ENCODE results near the gene PRR35.

The PRR35 gene

DNA sequence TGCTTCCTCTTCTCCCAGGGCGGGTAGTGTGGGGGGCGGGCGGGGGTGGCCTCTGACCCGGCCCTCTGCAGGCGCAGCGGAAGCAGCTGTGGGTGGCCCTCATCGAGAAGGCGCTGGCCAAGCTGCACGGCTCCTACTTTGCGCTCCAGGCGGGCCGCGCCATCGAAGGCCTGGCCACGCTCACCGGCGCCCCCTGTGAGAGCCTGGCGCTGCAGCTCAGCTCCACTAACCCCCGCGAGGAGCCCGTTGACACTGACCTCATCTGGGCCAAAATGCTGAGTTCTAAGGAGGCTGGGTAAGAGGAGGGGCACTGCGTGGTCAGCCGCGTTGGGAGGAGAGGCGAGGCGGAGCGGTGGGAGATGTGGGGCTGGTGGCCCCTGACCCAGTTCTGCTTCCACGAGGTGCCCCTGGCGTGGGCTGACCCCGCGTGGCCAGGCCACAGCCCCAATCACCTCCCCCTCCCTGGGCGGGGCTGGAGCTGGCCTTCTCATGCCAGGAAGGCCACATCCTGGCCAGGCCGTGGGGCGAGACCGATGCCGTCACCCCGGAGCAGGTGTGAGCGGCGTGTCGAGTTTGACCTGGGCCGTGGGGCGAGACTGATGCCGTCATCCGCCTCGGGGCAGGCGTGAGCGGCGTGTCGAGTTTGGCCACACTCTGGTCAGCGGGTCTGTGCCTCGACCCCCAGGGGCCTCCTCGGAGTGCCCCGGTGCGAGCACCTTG is 10.5 kb upstream of the PRR35 start:
- DNase-seq: no peak

- no peak for DNase-seq
Observed at GRCh38 chr16:551210-551609, 9.0 kb upstream of the PRR35 start.

GRCh38 chr16:552171-552570 is 8.0 kb upstream of the PRR35 start:
- no peak for DNase-seq

GRCh38 chr16:553601-554296 is 6.4 kb upstream of the PRR35 start:
- DNase-seq: no peak

DNA sequence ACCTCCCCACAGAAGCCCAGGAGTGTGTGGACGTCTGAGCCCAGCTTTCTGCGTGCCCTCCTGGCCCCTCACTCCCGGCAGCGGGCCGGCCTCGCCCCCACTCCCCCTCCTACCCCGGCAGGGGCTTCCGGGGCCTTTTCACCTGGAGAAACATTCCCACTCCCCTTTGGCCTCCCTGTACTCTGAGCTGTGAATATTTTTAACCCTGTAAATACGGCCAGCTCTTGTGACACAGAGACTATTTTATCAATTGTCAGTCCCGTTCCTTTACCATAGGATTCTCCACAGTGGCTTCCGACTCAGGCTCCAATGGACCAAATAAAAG is 5.9 kb upstream of the PRR35 start:
- no peak for DNase-seq

- DNase-seq: no peak
Observed at GRCh38 chr16:554640-555365, 5.4 kb upstream of the PRR35 start.

- DNase-seq: no peak
Observed at GRCh38 chr16:555528-556473, 4.4 kb upstream of the PRR35 start.

GRCh38 chr16:556474-557173 is 3.6 kb upstream of the PRR35 start:
- DNase-seq: no peak

DNA sequence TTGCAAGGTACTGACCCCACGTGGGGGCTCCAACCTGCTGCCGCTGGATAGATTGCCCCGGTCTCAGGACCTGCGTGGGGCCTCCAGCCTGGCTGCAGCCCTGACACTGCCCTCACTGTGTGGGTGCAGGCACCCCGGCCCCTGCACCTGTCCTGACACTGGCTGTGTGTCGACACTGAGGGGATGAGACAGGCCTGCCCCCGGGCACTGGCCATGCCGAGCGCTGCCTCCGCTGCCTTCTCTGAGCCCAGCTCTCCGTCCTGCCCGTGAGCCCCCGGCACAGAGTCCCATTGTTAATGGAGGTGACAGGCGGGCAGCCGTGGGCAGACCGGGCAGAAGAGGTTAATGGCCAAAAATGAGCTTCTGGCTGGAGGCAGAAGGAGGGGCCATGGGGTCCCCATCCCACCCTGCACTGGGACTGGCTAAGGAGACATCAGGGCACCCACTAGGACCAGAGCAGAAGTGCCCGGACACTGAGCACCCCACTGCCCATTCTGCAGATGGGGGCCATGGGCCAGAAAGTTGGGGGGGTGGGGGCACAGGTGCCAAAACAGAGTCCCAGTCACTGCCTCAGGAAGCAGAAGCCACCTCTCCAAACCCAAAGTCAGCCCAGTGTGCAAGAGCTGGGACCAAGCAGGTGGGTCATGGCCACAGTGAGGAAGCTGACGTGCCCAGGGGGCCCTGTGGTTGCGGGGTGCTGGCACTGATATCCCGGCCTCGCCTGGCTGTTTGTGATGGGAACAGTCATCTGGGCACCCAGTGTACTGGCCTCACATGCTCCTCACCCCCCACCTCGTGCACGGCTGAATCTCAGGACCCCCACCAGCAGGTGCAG is 2.5 kb upstream of the PRR35 start:
- no peak for DNase-seq

DNA sequence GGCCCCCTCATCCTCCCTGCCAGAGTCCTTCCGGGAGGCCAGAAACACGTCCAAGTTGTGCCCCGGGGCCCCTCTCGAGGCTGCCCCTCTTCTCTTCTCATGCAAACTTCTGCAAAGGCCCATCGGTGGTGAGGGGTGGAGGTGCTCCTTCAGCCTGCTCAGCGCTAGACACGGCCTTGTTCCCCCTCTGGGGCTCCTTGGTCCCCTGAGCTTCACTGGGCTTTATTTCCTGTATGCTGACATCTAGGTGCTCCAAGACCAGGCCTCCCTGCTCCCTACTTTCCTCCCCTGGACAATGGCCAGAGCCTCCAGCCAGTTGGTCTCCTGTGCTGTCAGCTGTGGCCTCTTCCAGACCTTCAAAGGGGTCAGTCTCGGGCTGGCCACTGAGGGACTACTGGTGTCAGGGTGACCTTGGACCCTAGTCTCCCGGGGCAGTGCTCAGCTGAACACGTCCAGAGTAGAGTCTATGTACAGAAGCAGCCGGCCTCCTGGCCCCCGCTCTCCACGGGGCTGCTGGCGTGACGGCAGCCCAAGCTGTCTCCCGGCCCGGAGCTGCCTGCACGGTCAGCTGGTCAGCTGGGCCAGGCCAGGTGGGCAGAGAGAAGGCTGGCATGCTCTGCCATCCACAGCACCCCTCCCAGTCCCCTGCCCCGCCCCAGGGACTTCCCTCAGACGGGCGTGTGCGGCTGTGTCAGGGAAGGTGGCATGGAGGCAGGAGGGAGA is 1.7 kb upstream of the PRR35 start:
- DNase-seq: no peak

DNA sequence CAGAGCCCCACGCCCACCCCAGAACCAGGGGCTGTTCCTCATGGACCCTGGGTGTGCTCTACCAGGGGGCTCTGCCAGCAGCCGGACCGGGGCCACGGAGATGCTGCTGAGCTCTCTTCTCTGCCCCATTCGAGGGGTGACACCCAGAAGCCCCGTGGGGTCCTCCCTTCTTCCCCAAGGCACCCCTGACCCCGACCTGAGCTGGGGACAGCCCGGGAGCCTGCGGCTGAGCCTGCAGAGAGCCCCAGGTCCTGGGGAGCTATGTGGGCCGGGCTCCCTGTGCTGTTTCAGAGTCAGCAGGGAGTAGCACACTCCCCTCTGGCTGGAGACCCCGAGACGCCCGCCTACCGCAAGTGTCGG is 1.2 kb upstream of the PRR35 start:
- DNase-seq: no peak

DNA sequence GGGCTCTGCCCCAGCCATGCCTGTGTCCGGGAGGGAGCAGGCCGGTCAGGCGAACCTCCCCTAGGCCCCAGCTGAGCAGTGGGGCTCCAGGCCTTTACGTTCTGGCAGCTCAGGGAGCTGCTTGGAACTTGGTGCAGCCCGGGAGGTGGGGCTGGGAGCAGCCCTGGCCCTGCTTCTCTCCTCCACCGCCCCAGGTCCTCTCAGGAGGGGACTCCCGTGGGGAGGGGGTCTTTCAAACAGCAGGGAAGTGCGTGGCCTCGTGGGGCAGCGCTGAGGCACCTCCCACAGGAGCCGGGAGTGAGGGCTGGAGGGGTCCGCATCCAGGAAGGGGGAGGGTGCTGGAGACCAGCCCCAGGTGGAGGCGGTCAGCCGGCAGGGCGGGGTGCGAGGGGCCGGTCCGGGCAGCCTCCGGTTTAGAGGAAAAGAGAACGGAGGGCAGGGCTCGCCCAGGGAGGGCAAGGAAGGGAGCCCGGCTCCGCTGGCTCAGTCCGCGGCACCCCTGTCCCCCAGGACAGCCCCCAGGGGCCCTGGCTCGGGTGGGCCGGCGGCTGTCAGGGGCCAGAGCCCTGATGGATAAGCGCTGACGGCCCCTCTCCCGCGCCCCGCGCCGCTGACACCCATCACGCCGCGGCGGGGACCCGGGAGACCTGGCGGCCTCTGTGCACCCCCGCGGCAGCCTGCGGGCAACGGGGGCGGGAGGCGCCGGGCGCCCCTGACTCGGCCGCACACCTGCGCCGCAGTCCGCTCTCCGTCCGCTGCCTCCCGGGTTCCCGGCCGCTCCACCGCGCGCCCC is 587 bp upstream of the PRR35 start:
- no peak for DNase-seq

DNA sequence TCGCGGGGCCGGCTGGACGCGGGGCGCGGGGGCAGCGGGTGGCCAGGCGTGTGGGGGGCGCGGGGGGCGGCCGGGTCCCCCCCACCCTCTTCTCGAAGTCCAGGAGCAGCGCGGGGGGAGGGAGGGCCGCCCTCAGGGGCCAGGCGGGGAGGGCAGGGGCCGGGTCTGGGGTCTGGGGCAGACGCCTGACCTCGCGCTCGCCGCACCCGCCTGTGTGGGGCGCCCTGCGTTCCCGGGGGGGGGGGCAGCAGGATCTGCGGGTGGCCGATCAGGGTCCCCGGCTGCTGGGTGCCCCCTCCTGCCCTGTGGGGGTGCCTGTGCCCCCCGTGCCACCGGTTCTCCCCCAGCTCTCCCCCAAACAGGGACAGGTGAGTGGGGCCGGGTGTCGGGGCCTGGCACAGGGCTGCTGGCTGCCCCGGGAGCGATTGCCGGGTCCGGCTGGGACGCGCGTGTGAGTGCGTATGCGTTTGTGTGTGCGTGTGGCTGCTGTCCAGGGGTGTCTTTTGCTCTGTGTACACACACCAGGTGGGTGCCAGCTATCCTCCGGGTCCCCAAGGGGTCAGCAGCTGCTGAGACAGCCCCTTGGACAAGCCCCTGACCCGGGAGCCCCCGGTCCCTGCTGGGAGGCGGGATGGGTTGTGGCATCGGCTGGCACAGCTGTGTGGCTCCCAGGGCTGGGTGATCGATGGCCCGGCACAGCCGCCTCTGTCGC is 663 bp downstream of the PRR35 start:
- DNase-seq: no peak

DNA sequence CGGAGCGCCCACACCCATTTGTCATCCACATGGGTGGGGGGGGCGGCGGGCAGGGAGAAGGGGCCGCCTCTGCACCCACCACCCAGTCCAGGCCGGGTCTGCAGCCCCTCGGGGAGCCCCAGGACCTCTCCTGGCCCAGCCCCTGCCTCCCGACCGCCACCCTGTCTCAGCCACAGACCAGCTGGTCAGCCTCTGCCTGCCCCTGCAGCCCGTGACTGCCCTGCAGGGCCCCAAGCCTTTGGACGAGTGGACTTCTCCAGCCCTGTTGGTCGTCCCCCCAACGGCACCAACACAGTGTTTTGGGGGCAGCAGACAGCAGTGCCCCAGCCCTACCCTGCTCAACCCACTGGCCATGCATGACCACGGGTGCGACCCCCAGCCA is 1.2 kb downstream of the PRR35 start:
- DNase-seq: no peak

- DNase-seq: no peak
Observed at GRCh38 chr16:561957-562938, 2.1 kb downstream of the PRR35 start.

DNA sequence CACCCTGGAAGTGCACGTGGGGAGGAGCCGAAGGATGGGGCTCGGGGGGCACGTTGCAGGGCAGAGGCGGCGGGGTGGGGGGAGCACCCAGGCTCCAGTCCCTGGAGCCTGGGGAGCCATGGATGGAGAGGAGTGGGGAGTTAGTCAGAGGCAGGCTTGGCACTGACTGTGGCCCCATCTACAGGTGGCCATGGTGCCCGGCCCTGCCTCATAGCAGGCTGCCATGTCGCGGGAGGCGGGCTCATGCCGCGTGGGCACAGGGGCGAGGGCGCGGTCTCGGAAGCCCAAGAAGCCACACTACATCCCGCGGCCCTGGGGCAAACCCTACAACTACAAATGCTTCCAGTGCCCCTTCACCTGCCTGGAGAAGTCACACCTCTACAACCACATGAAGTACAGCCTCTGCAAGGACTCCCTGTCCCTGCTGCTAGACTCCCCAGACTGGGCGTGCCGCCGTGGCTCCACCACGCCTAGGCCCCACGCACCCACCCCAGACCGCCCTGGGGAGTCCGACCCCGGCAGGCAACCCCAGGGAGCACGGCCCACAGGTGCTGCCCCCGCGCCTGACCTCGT is 3.0 kb downstream of the PRR35 start:
- DNase-seq: no peak

GRCh38 chr16:564690-565418 is 4.7 kb downstream of the PRR35 start:
- no peak for DNase-seq

Data from NCI-H187 (cell line).